SK-N-SH treated with all-trans-retinoic acid at 6 μM for 48 hours (cell line): Measurements from ENCODE around the gene ITK.

ENCODE experiments used
- ATAC-seq: fragments of 200-7000 bp; cut with Tn5 transposase; 3 replicates; pipeline ENCODE4 v1.9.1; 2020; ENCODE audit warnings: mild to moderate bottlenecking, moderate library complexity
- ARNTL ChIP-seq: fragments of 450-650 bp; formaldehyde crosslinking; IDR thresholded peaks from 2 replicates; pipeline ENCODE4 v1.5.0; 2020; ENCODE audit warnings: low read depth, mild to moderate bottlenecking, moderate library complexity, borderline replicate concordance
- BACH2 ChIP-seq: fragments of 250-450 bp; sonication (Bioruptor Pico); IDR thresholded peaks from 2 replicates; pipeline ENCODE4 v1.9.0; 2021; ENCODE audit warnings: mild to moderate bottlenecking, borderline replicate concordance
- CREB5 ChIP-seq: fragments of 250-450 bp; sonication (Bioruptor Pico); IDR thresholded peaks from 2 replicates; pipeline ENCODE4 v1.5.1; 2020; ENCODE audit warnings: low read depth, mild to moderate bottlenecking, moderate library complexity
- CSDC2 ChIP-seq: fragments of 250-450 bp; sonication (Bioruptor Pico); IDR thresholded peaks from 2 replicates; pipeline ENCODE4 v1.5.0; 2020; ENCODE audit warnings: mild to moderate bottlenecking, moderate library complexity
- CSRNP3 ChIP-seq: fragments of 250-450 bp; sonication (Bioruptor Pico); IDR thresholded peaks from 2 replicates; pipeline ENCODE4 v1.5.1; 2021; ENCODE audit warnings: mild to moderate bottlenecking, moderate library complexity
- ESRRG ChIP-seq: fragments of 250-450 bp; sonication (Bioruptor Pico); IDR thresholded peaks from 2 replicates; pipeline ENCODE4 v1.6.1; 2021; ENCODE audit warnings: mild to moderate bottlenecking
- GLIS3 ChIP-seq: fragments of 250-450 bp; sonication (Bioruptor Pico); IDR thresholded peaks from 2 replicates; pipeline ENCODE4 v1.5.0; 2020; ENCODE audit warnings: mild to moderate bottlenecking, moderate library complexity
- ISL1 ChIP-seq: fragments of 250-450 bp; sonication (Bioruptor Pico); IDR thresholded peaks from 2 replicates; pipeline ENCODE4 v2.1.2; 2022; ENCODE audit warnings: mild to moderate bottlenecking, moderate library complexity
- OSR1 ChIP-seq: fragments of 250-450 bp; sonication (Bioruptor Pico); IDR thresholded peaks from 2 replicates; pipeline ENCODE4 v1.8.0; 2022; ENCODE audit warnings: moderate library complexity, mild to moderate bottlenecking, inconsistent platforms
- POU6F1 ChIP-seq: fragments of 250-450 bp; sonication (Bioruptor Pico); IDR thresholded peaks from 2 replicates; pipeline ENCODE4 v1.8.0; 2021; ENCODE audit warnings: low read depth, mild to moderate bottlenecking, moderate library complexity, borderline replicate concordance
- PPARA ChIP-seq: fragments of 250-450 bp; sonication (Bioruptor Pico); IDR thresholded peaks from 2 replicates; pipeline ENCODE4 v1.5.0; 2020; ENCODE audit warnings: mild to moderate bottlenecking, borderline replicate concordance
- RARB ChIP-seq: fragments of 250-450 bp; sonication (Bioruptor Pico); IDR thresholded peaks from 2 replicates; pipeline ENCODE4 v1.8.0; 2021; ENCODE audit warnings: mild to moderate bottlenecking, moderate library complexity
- SNAI2 ChIP-seq: fragments of 250-450 bp; sonication (Bioruptor Pico); IDR thresholded peaks from 2 replicates; pipeline ENCODE4 v1.5.0; 2020; ENCODE audit warnings: mild to moderate bottlenecking, moderate library complexity
- TOX ChIP-seq: fragments of 250-450 bp; sonication (Bioruptor Pico); IDR thresholded peaks from 2 replicates; pipeline ENCODE4 v1.8.0; 2021; ENCODE audit warnings: mild to moderate bottlenecking, moderate library complexity, borderline replicate concordance
- TSHZ2 ChIP-seq: fragments of 250-450 bp; sonication (Bioruptor Pico); IDR thresholded peaks from 2 replicates; pipeline ENCODE4 v1.5.0; 2020; ENCODE audit warnings: mild to moderate bottlenecking, moderate library complexity
- ZC3H10 ChIP-seq: fragments of 250-450 bp; sonication (Bioruptor Pico); IDR thresholded peaks from 2 replicates; pipeline ENCODE4 v1.5.1; 2021; ENCODE audit warnings: mild to moderate bottlenecking, moderate library complexity
- ZFP3 ChIP-seq: fragments of 250-450 bp; sonication (Bioruptor Pico); IDR thresholded peaks from 2 replicates; pipeline ENCODE4 v1.5.0; 2020; ENCODE audit warnings: mild to moderate bottlenecking, moderate library complexity
- ZFP30 ChIP-seq: fragments of 450-650 bp; formaldehyde crosslinking; IDR thresholded peaks from 2 replicates; pipeline ENCODE4 v1.5.0; 2022; ENCODE audit warnings: mild to moderate bottlenecking, moderate library complexity
- ZNF565 ChIP-seq: fragments of 450-650 bp; formaldehyde crosslinking; conservative IDR thresholded peaks from 2 replicates; pipeline ENCODE4 v1.5.0; 2020; ENCODE audit warnings: low read depth, mild to moderate bottlenecking, moderate library complexity
- ZNF70 ChIP-seq: fragments of 450-650 bp; formaldehyde crosslinking; IDR thresholded peaks from 2 replicates; pipeline ENCODE4 v1.5.0; 2020; ENCODE audit warnings: mild to moderate bottlenecking, moderate library complexity
- ZNF8 ChIP-seq: fragments of 450-650 bp; formaldehyde crosslinking; IDR thresholded peaks from 2 replicates; pipeline ENCODE4 v1.5.0; 2020; ENCODE audit warnings: mild to moderate bottlenecking, moderate library complexity

ITK gene

GRCh38 chr5:157165261-157165660 is 15.4 kb upstream of the ITK start:
- no peak for ATAC-seq
- TF ChIP-seq ZNF565 (CRISPR knock-in tag) (no peak), ESRRG (CRISPR knock-in tag) (no peak), ARNTL (CRISPR knock-in tag) (no peak), PPARA (CRISPR knock-in tag) (no peak), BACH2 (CRISPR knock-in tag) (no peak), ZC3H10 (CRISPR knock-in tag) (no peak), CSRNP3 (CRISPR knock-in tag) (no peak), RARB (CRISPR knock-in tag) (no peak)

GRCh38 chr5:157165668-157166067 is 15.0 kb upstream of the ITK start:
- no peak for ATAC-seq
- no peak for TF ChIP-seq CSDC2 (CRISPR knock-in tag)
- TF ChIP-seq CREB5: no peak
- TF ChIP-seq GLIS3 (CRISPR knock-in tag): no peak
- no peak for TF ChIP-seq SNAI2 (CRISPR knock-in tag)
- TF ChIP-seq ZNF8: no peak
- no peak for TF ChIP-seq TOX (CRISPR knock-in tag)
- no peak for TF ChIP-seq ZC3H10 (CRISPR knock-in tag)
- no peak for TF ChIP-seq RARB (CRISPR knock-in tag)
- TF ChIP-seq OSR1 (CRISPR knock-in tag): no peak
- no peak for TF ChIP-seq ZFP30 (CRISPR knock-in tag)
- no peak for TF ChIP-seq POU6F1 (CRISPR knock-in tag)
- TF ChIP-seq ZNF70 (CRISPR knock-in tag): no peak
- TF ChIP-seq BACH2 (CRISPR knock-in tag): no peak
- TF ChIP-seq CSRNP3 (CRISPR knock-in tag): no peak
- no peak for TF ChIP-seq ESRRG (CRISPR knock-in tag)
- no peak for TF ChIP-seq ZNF565 (CRISPR knock-in tag)
- no peak for TF ChIP-seq ARNTL (CRISPR knock-in tag)
- TF ChIP-seq ZFP3 (CRISPR knock-in tag): no peak
- no peak for TF ChIP-seq TSHZ2
- TF ChIP-seq ISL1 (CRISPR knock-in tag): no peak
- TF ChIP-seq, all 23 proteins: peak for 0
